ENCODE measurements around the gene ZNHIT3. TPM values are rescaled to one million over a fixed set of nuclear protein-coding genes. Genes with fewer than 3 reads are reported as not detected.

The ZNHIT3 gene
- total RNA-seq, 1 experiment from 2014 or later, result 35.5 TPM

DNA sequence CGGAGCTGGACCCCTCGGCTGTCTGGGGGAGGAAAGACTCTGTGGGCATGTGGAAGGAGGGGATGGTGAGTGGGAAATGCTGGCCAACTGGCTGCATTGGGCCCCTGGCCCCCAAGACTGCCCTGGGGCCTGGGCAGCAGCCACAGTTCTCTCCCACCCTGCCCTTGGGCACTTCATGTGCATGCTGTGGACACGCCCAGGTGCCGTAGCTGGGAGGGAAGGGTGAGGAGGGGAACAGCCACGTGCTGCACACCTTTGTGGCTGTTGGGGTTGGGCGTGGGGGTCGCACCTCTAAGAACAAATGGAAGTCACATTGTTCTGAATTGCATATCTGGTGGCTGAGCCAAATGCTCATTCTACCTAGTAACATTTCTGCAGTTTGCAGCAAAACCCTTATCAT is 11.9 kb upstream of the ZNHIT3 start:
- Histone ChIP-seq H3K4me2 (no peak overlapping the region), H3K27ac (no peak overlapping the region), H3K4me1 (replicated peaks; ENCODE audit: insufficient read depth) (no peaks in the 10 kb centered on the region), H3K9me3 (ENCODE audit: insufficient read depth, low read depth) (no peaks in the 10 kb centered on the region), H3K4me3 (no peak overlapping the region), H3K9me2 (ENCODE audit: insufficient read depth) (no peaks in the 10 kb centered on the region), H3K36me3 (ENCODE audit: low read depth) (no peaks in the 10 kb centered on the region), H3K27me3 (ENCODE audit: insufficient read depth, low read depth) (peaks cover 100% of the 10 kb centered on the region), H2AFZ (no peak overlapping the region), H4K20me1 (ENCODE audit: insufficient read depth) (no peaks in the 10 kb centered on the region), H3K79me2 (ENCODE audit: low read depth) (no peaks in the 10 kb centered on the region), H3F3A (ENCODE audit: insufficient read depth, low read depth) (no peaks in the 10 kb centered on the region)
- DNase-seq, result no peak
- ChIA-PET CTCF (no interaction called here), POLR2A (ENCODE audit: unreplicated experiment) (no interaction called here)
- intact Hi-C loops (cut with micrococcal nuclease; ENCODE audit: unreplicated experiment), result no loop called here
- BruUV-seq (replicated peaks), result no TSS peak
- TF ChIP-seq EZH2 (IDR thresholded peaks at IDR 0.05; ENCODE audit: low read depth), result no peak
- TF ChIP-seq, protein P1, sequence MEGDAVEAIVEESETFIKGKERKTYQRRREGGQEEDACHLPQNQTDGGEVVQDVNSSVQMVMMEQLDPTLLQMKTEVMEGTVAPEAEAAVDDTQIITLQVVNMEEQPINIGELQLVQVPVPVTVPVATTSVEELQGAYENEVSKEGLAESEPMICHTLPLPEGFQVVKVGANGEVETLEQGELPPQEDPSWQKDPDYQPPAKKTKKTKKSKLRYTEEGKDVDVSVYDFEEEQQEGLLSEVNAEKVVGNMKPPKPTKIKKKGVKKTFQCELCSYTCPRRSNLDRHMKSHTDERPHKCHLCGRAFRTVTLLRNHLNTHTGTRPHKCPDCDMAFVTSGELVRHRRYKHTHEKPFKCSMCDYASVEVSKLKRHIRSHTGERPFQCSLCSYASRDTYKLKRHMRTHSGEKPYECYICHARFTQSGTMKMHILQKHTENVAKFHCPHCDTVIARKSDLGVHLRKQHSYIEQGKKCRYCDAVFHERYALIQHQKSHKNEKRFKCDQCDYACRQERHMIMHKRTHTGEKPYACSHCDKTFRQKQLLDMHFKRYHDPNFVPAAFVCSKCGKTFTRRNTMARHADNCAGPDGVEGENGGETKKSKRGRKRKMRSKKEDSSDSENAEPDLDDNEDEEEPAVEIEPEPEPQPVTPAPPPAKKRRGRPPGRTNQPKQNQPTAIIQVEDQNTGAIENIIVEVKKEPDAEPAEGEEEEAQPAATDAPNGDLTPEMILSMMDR (conservative IDR thresholded peaks at IDR 0.05), result no peak

DNA sequence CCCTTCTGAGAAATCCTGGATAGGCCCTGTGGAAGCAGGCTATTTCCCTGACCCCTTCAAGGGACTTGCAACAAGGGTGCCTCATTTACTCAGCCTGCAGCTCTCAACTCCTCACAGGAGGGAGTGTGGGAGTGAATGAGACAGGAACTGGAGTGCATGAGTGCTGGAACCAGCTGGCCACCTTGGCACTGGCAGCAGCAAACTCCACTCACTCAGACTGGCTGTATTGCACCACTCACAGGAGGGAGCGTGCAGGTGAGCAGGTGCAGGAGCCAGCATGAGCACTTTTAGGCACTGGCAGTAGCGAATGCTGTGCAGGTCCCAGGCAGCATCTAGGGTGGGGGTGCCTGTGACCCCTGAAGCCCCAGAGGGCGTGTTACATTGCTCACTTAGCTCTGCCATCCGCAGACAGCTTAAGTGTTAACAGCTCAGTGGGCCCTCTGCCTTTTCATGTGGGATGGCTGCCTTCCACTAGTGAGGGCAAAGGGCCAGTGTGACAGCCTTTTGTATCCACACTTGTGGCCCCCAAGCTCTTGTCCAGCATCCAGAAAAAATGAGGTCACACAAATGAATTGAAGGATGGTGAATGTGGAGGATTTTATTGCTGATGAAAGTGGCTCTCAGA is 11.0 kb upstream of the ZNHIT3 start:
- H3K9me3 ChIP-seq (ENCODE audit: insufficient read depth, low read depth), result no peaks in the 10 kb centered on the region
- POLR2A ChIA-PET (ENCODE audit: unreplicated experiment), result no interaction called here
- H3K27ac ChIP-seq, result no peak overlapping the region
- intact Hi-C loops (cut with micrococcal nuclease; ENCODE audit: unreplicated experiment), result no loop called here
- no peak for TF ChIP-seq EZH2 (IDR thresholded peaks at IDR 0.05; ENCODE audit: low read depth)
- TF ChIP-seq, protein P1 (conservative IDR thresholded peaks at IDR 0.05), result no peak
- no peaks in the 10 kb centered on the region for H3K9me2 ChIP-seq (ENCODE audit: insufficient read depth)
- no peaks in the 10 kb centered on the region for H3F3A ChIP-seq (ENCODE audit: insufficient read depth, low read depth)
- CTCF ChIA-PET, result no interaction called here
- no peaks in the 10 kb centered on the region for H3K4me1 ChIP-seq (replicated peaks; ENCODE audit: insufficient read depth)
- BruUV-seq (replicated peaks), result no TSS peak
- no peaks in the 10 kb centered on the region for H3K79me2 ChIP-seq (ENCODE audit: low read depth)
- DNase-seq, result no peak
- no peaks in the 10 kb centered on the region for H3K36me3 ChIP-seq (ENCODE audit: low read depth)
- no peak overlapping the region for H3K4me2 ChIP-seq
- no peak overlapping the region for H2AFZ ChIP-seq
- H3K27me3 ChIP-seq (ENCODE audit: insufficient read depth, low read depth), result peaks cover 96% of the 10 kb centered on the region
- H4K20me1 ChIP-seq (ENCODE audit: insufficient read depth), result no peaks in the 10 kb centered on the region
- no peak overlapping the region for H3K4me3 ChIP-seq

DNA sequence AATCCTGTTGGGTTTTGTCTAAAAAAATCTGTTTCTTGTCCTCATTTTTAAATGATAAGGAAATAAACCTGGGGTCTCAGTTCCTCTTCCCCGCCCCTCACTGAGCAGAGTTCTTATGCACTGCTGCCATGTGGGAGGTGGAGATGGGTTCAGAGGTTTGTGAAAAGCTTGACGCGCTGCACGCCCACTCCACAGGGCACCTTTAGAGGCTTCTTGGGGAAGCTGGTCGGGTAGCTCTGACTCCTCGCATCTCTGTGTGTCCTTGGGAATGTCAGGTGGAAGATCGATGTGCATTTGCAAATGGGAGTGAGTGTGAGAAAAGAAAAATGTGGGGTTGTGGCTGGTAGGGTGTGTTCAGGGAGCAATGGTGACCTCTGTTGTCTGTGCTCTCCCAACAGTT is 4.7 kb upstream of the ZNHIT3 start:
- Histone ChIP-seq H3K4me1 (replicated peaks; ENCODE audit: insufficient read depth) (no peaks in the 10 kb centered on the region), H3K36me3 (ENCODE audit: low read depth) (no peaks in the 10 kb centered on the region), H3K9me2 (ENCODE audit: insufficient read depth) (no peaks in the 10 kb centered on the region), H4K20me1 (ENCODE audit: insufficient read depth) (no peaks in the 10 kb centered on the region), H3K9me3 (ENCODE audit: insufficient read depth, low read depth) (no peaks in the 10 kb centered on the region), H2AFZ (no peak overlapping the region), H3K79me2 (ENCODE audit: low read depth) (no peaks in the 10 kb centered on the region), H3F3A (ENCODE audit: insufficient read depth, low read depth) (no peaks in the 10 kb centered on the region), H3K27ac (no peak overlapping the region), H3K27me3 (ENCODE audit: insufficient read depth, low read depth) (peaks cover 46% of the 10 kb centered on the region), H3K4me3 (no peak overlapping the region), H3K4me2 (no peak overlapping the region)
- no TSS peak for BruUV-seq (replicated peaks)
- intact Hi-C loops (cut with micrococcal nuclease; ENCODE audit: unreplicated experiment), result loop anchor here (2.0 kb wide), 1 partner anchor 513 kb away; no protein-coding TSS in a partner anchor
- POLR2A ChIA-PET (ENCODE audit: unreplicated experiment), result no interaction called here
- no peak for DNase-seq
- CTCF ChIA-PET, result no interaction called here
- TF ChIP-seq EZH2 (IDR thresholded peaks at IDR 0.05; ENCODE audit: low read depth), result no peak
- TF ChIP-seq, protein P1 (conservative IDR thresholded peaks at IDR 0.05), result no peak

All from PC-9 (cell line).